ENCODE measurements around the gene SNRPD2.
"Not testable (repeated sequence)": the region's sequence is repeated elsewhere in the genome, so short reads cannot be mapped to it uniquely, and the experiment has no call there.

SNRPD2 gene

DNA sequence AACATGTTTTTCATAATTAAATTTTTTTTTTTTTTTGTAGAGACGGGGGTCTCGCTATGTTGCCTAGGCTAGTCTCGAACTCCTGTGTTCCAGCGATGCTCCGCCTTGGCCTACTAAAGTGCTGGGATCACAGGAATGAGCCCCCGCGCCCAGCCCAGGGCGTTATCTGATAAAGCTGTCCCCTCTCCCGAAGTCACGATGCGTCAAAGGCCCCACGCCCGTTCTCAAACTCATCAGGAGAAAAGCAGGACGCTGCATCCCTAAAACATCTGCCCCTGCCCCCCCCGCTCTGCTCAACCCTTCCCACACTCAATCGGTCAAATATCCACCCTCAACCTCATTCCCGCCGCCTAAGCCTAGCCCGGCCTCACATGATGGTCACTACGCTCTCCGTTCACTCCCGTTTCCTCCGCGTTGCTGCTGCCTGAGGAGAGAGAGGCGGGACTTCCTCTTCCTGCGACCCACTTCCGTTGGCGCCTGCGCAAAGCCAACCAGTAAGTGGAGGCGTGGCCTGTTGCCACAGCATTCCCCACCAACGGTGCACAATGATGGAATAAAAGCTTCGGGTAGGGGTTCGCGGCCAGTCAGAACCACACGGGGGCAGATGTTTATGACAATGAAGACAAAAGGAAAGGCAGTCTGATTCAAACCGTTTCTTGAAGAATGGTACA, at the start of gene SNRPD2:
SNRPD2 (minus strand) TSS at position 438 of the 671 bp plus-strand sequence; CDS start at position 373, 65 bp downstream.
- peak; percentile 37; the same call in 1 of the 2 replicates for TF ChIP-seq ZFX (IDR thresholded peaks at IDR 0.05)
- TF ChIP-seq, protein P1, sequence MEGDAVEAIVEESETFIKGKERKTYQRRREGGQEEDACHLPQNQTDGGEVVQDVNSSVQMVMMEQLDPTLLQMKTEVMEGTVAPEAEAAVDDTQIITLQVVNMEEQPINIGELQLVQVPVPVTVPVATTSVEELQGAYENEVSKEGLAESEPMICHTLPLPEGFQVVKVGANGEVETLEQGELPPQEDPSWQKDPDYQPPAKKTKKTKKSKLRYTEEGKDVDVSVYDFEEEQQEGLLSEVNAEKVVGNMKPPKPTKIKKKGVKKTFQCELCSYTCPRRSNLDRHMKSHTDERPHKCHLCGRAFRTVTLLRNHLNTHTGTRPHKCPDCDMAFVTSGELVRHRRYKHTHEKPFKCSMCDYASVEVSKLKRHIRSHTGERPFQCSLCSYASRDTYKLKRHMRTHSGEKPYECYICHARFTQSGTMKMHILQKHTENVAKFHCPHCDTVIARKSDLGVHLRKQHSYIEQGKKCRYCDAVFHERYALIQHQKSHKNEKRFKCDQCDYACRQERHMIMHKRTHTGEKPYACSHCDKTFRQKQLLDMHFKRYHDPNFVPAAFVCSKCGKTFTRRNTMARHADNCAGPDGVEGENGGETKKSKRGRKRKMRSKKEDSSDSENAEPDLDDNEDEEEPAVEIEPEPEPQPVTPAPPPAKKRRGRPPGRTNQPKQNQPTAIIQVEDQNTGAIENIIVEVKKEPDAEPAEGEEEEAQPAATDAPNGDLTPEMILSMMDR (conservative IDR thresholded peaks at IDR 0.05), result no peak
- H3K27ac ChIP-seq, result peak within 1 kb of the TSS; percentile 86

DNA sequence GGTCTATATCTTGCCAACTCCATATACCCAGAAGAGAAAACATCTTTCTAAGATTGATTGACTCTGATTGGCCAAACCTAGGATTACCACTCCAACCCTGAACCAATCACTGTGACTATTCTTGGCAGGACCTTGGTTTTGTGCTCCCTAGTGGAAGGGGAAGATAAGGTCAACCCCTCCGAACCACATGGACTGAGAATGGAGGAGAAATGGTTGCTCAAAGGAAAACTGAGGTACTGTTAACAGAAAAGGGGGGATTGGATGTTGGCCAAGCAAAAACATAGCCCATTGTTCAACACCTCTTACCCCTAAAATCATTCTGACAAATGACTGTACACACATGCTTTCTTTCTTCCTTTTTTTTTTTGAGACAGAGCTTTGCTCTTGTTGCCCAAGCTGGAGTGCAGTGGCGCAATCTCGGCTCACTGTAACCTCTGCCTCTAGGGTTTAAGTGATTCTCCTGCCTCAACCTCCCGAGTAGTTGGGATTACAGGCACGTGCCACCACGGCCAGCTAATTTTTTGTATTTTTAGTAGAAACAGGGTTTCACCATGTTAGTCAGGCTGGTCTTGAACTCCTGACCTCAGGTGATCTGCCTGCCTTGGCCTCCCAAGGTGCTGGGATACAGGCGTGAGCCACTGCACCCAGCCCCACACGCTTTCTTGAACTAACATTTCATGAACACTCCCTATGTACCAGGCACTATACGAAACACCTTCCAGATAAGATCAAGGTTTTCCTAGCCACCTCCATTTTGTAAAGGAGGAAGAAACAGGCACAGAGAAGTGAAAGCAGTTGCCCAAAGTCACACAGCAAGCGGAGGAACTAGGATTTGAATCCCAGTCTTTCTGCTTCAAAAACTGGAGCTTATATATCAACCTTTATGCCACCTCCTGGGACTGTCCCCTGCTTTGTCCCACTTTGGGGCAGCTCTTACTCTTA, 48.0 kb upstream of the SNRPD2 start:
- no peak overlapping the region for H3K27ac ChIP-seq
- no peak for TF ChIP-seq ZFX (IDR thresholded peaks at IDR 0.05)
- TF ChIP-seq, protein P1 (conservative IDR thresholded peaks at IDR 0.05), result no peak

DNA sequence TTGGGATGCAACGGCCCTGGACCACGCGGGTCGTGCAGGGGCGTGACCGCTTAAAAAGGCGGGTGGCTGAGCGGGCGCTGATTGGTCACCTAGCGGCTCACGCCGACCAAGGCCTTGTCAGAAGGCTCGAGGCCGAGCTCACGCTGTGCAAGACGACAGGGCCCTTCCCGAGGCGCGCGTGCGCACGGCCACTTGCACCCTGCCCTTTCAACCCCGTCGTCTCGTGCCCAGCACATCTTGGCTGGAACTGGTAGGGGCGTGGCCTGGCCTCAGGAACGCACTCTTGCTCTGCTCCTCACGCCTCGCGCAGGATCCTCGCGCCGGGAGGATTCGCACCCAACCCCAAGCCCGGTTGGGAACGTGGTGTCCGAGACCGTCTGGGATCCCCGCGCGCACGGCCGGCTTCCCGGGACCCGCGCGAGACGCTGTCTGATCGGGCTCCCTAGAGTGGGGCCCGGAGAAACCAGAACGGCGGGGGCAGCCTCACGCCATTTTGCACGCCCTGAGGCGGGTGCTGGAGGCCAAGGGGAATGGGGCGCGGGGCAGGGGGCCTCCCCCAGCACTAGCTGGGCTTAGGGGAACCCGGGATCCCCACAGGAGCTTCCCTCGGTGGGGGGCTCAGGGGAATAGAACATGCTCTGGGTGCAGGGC, 41.5 kb upstream of the SNRPD2 start, which contains the start of gene MEIOSIN:
MEIOSIN (plus strand) TSS at position 280 of the 651 bp plus-strand sequence. CDS start 1,938 bp downstream, outside the sequence.
- H3K27ac ChIP-seq, result no peak within 1 kb of the TSS
- TF ChIP-seq ZFX (IDR thresholded peaks at IDR 0.05), result no peak

DNA sequence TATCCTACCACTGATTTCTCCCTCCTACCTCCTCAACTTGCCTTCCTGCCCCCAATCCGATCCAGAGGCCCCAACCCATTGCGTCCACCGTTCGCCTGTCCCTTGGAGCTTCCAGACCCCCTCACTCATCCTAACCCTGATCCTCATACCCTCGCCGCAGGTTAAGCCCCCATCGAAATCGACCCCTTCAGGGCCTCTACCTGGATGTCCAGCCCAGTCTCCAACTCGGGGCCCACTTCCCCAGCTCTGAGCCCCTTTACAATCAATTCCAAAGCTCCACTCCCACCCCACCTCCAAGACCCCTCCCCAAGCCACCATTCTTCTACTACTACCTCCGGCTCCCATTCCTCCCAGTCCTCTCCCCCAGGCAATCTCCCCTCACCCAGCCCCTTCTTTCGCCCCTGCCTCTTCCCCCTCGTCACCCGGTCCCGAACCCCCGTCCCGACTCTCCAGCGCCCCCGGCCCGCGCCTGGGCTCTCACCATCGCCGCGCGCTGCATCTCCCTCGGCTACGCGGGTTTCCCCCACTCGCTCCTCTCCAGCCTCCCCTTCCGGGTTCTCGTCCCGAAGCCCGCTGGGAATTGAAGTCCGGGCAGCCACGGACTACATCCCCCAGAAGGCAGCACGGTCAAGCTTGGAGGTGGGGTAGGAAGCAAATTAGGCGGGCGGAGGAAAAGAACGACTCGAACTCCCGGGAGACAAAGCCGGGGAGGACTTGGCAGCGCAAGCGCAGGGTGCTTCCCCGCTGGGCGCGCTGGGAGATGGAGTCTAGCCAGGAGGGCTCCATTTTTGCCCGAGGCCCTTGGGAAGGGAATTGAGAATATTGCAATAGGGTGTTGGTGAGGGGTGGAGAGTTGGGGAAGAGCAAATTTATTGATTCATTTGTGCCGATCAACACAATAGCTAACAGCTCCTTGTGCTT, 38.9 kb upstream of the SNRPD2 start, which contains the start of gene FBXO46:
FBXO46 (minus strand) TSS at position 529 of the 921 bp plus-strand sequence. CDS start 17,401 bp downstream, outside the sequence.
- H3K27ac ChIP-seq, result peak within 1 kb of the TSS; percentile 70
- TF ChIP-seq ZFX (IDR thresholded peaks at IDR 0.05), result no peak
- TF ChIP-seq, protein P1 (conservative IDR thresholded peaks at IDR 0.05), result no peak

DNA sequence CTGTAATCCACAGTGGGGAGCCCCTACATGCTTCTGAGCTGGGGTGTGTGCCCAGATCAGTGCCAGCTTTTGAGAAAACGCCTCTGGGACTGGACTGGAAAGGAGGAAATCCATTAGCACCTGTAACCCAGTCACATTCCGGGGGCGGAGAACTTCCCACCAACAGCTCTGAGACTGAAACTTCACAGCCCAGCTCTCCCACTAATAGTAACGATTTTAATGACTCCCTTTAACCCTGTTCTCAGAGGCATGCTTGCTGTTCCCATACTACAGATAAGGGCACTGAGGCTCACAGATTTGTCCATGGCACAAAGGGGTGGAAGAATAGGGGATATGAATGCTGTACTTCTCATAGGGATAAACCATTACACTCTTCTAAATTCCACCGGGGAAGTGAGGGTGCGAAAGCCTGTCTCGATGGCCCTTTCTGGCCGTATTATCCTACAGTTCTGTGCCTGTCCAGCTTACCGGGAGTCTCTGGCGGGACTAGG, 38.1 kb upstream of the SNRPD2 start:
- no peak for TF ChIP-seq ZFX (IDR thresholded peaks at IDR 0.05)
- TF ChIP-seq, protein P1 (conservative IDR thresholded peaks at IDR 0.05), result no peak
- H3K27ac ChIP-seq, result peak overlapping the region; percentile 70

DNA sequence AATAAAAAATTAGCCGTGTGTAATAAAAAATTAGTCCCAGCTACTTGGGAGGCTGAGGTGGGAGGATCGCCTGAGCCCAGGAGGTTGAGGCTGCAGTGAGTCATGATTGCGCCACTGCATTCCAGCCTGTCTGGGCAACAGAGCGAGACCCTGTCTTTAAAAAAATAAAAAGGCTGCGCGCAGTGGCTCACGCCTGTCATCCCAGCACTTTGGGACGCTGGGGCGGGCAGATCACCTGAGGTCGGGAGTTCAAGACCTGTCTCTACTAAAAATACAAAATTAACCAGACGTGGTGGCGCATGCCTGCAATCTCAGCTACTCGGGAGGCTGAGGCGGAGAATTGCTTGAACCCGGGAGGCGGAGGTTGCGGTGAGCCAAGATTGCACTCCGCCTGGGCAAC, 36.9 kb upstream of the SNRPD2 start:
- H3K27ac ChIP-seq, result not testable (repeated sequence)

DNA sequence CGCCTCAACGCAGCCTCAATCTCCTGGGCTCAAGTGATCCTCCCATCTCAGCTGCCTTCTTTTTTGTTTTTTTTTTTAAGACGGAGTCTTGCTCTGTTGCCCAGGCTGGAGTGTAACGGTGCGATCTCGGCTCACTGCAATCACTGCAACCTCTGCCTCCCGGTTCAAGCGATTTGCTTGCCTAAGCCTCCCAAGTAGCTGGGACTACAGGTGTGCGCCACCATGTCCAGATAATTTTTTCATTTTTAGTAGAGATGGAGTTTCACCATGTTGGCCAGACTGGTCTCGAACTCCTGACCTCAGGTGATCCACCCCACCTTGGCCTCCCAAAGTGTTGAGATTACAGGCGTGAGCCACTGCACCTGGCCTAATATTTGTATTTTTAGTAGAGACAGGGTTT, 28.3 kb upstream of the SNRPD2 start:
- H3K27ac ChIP-seq, result not testable (repeated sequence)
